H9 (cell line): ENCODE data around the gene LMBR1. TPM values are rescaled to one million over a fixed set of nuclear protein-coding genes. Genes with fewer than 3 reads are reported as not detected.
A peak's percentile ranks its signal among the peaks of the same experiment; 100 is the strongest.
"Not testable (repeated sequence)": the region's sequence is repeated elsewhere in the genome, so short reads cannot be mapped to it uniquely, and the experiment has no call there.

Source experiments
- DNase-seq: peaks from one replicate; pipeline ENCODE4 v3.0.0-alpha.2; 2017
- H2AFZ ChIP-seq: one replicate; pipeline ENCODE4 v1.6.1; 2013; ENCODE audit warnings: mild to moderate bottlenecking, low read length, control low read depth, moderate library complexity
- H2AK5ac ChIP-seq: 2 replicates; pipeline ENCODE4 v1.6.1; 2013; ENCODE audit warnings: low read length, control low read depth, mixed read lengths; ENCODE audit not compliant: insufficient read length
- H2BK120ac ChIP-seq: one replicate; pipeline ENCODE4 v1.6.1; 2013; ENCODE audit warnings: low read depth, mild to moderate bottlenecking, low read length, control low read depth, inconsistent platforms; ENCODE audit not compliant: poor library complexity, severe bottlenecking
- H2BK12ac ChIP-seq: 2 replicates; pipeline ENCODE4 v1.6.1; 2013; ENCODE audit warnings: low read length, control low read depth, mixed read lengths, low read depth; ENCODE audit not compliant: insufficient read length
- H2BK15ac ChIP-seq: 2 replicates; pipeline ENCODE4 v1.6.1; 2013; ENCODE audit warnings: low read depth, low read length, control low read depth
- H2BK20ac ChIP-seq: one replicate; pipeline ENCODE4 v1.6.1; 2013; ENCODE audit warnings: low read depth, mild to moderate bottlenecking, low read length, control low read depth, inconsistent platforms; ENCODE audit not compliant: poor library complexity, severe bottlenecking
- H2BK5ac ChIP-seq: 2 replicates; pipeline ENCODE4 v1.6.1; 2013; ENCODE audit warnings: low read length, control low read depth, mixed read lengths; ENCODE audit not compliant: insufficient read length
- H3K14ac ChIP-seq: 2 replicates; pipeline ENCODE4 v1.6.1; 2013; ENCODE audit warnings: low read length, control low read depth; ENCODE audit not compliant: insufficient read depth
- H3K18ac ChIP-seq: 2 replicates; pipeline ENCODE4 v1.6.1; 2013; ENCODE audit warnings: low read depth, mild to moderate bottlenecking, mixed read lengths, low read length, control low read depth; ENCODE audit not compliant: insufficient read length
- H3K23ac ChIP-seq: 2 replicates; pipeline ENCODE4 v1.6.1; 2013; ENCODE audit warnings: low read length, control low read depth, mixed read lengths, low read depth; ENCODE audit not compliant: insufficient read length
- H3K23me2 ChIP-seq: 2 replicates; pipeline ENCODE4 v1.6.1; 2013; ENCODE audit warnings: low read depth, mild to moderate bottlenecking, mixed read lengths, low read length, control low read depth; ENCODE audit not compliant: insufficient read length, poor library complexity, severe bottlenecking
- H3K27ac ChIP-seq: 2 replicates; pipeline ENCODE4 v1.5.1; 2013; ENCODE audit warnings: low read length, control low read depth, mixed read lengths, low read depth; ENCODE audit not compliant: insufficient read length
- H3K27me3 ChIP-seq: 2 replicates; pipeline ENCODE4 v1.6.1; 2013; ENCODE audit warnings: low read length, control low read depth, inconsistent platforms; ENCODE audit not compliant: insufficient read depth
- H3K4ac ChIP-seq: 2 replicates; pipeline ENCODE4 v1.6.1; 2013; ENCODE audit warnings: low read depth, mild to moderate bottlenecking, control low read depth, inconsistent platforms, low read length, moderate library complexity
- H3K4me1 ChIP-seq: 2 replicates; pipeline ENCODE4 v1.6.1; 2013; ENCODE audit warnings: low read length, control low read depth, inconsistent platforms; ENCODE audit not compliant: insufficient read depth
- H3K4me2 ChIP-seq: 2 replicates; pipeline ENCODE4 v1.6.1; 2013; ENCODE audit warnings: low read length, control low read depth, mixed read lengths; ENCODE audit not compliant: insufficient read length, insufficient read depth
- H3K56ac ChIP-seq: 2 replicates; pipeline ENCODE4 v1.6.1; 2013; ENCODE audit warnings: low read depth, mild to moderate bottlenecking, mixed read lengths, low read length, control low read depth; ENCODE audit not compliant: insufficient read length
- H3K79me1 ChIP-seq: 2 replicates; pipeline ENCODE4 v1.6.1; 2013; ENCODE audit warnings: low read depth, mild to moderate bottlenecking, moderate library complexity, low read length, control low read depth, inconsistent platforms; ENCODE audit not compliant: insufficient read depth, poor library complexity, severe bottlenecking
- H3K79me2 ChIP-seq: 2 replicates; pipeline ENCODE4 v1.6.1; 2013; ENCODE audit warnings: low read length, control low read depth, inconsistent platforms; ENCODE audit not compliant: insufficient read depth
- H3K9ac ChIP-seq: 2 replicates; pipeline ENCODE4 v1.6.1; 2013; ENCODE audit warnings: low read length, control low read depth, mixed read lengths; ENCODE audit not compliant: insufficient read length; ENCODE audit errors: extremely low read depth
- H3K9me3 ChIP-seq: one replicate; pipeline ENCODE4 v1.6.1; 2013; ENCODE audit warnings: low read depth, low read length, inconsistent platforms; ENCODE audit not compliant: control insufficient read depth
- H3T11ph ChIP-seq: one replicate; pipeline ENCODE4 v1.6.1; 2013; ENCODE audit warnings: mild to moderate bottlenecking, low read length, control low read depth, inconsistent platforms
- H4K20me1 ChIP-seq: one replicate; pipeline ENCODE4 v1.6.1; 2013; ENCODE audit not compliant: control insufficient read depth, insufficient read length, insufficient read depth
- H4K5ac ChIP-seq: 2 replicates; pipeline ENCODE4 v1.6.1; 2013; ENCODE audit warnings: low read depth, mild to moderate bottlenecking, mixed read lengths, low read length, control low read depth; ENCODE audit not compliant: insufficient read length
- H4K8ac ChIP-seq: replicated peaks from 2 replicates; pipeline ENCODE4 v1.6.1; 2013; ENCODE audit warnings: low read length, control low read depth, mixed read lengths, low read depth; ENCODE audit not compliant: insufficient read length
- H4K91ac ChIP-seq: 2 replicates; pipeline ENCODE4 v1.6.1; 2013; ENCODE audit warnings: low read depth, mild to moderate bottlenecking, moderate library complexity, mixed read lengths, low read length, control low read depth; ENCODE audit not compliant: insufficient read length
- H3K27ac Mint-ChIP-seq, 3 experiments: 2 replicates in 2 of 3; 3 replicates in 1 of 3; pipeline ENCODE4 v1.8.0; 2020 to 2021; ENCODE audit warnings: mixed read lengths in 3 of 3, mild to moderate bottlenecking in 1 of 3, moderate library complexity in 1 of 3
- H3K27me3 Mint-ChIP-seq: 2 replicates; pipeline ENCODE4 v1.8.0; 2021; ENCODE audit warnings: low read depth, mild to moderate bottlenecking, moderate library complexity, mixed read lengths
- H3K36me3 Mint-ChIP-seq, 3 experiments: 2 replicates in 2 of 3; 3 replicates in 1 of 3; pipeline ENCODE4 v1.8.0; 2020 to 2021; ENCODE audit warnings: low read depth in 3 of 3, mixed read lengths in 3 of 3; ENCODE audit not compliant: insufficient read depth in 1 of 3
- H3K4me1 Mint-ChIP-seq, 2 experiments: 2 replicates each; pipeline ENCODE4 v1.8.0; 2020; ENCODE audit warnings: mixed read lengths in 2 of 2
- H3K4me3 Mint-ChIP-seq, 2 experiments: 2 replicates in 1 of 2; 3 replicates in 1 of 2; pipeline ENCODE4 v1.8.0; 2020 to 2021; ENCODE audit warnings: mild to moderate bottlenecking in 2 of 2, mixed read lengths in 2 of 2, moderate library complexity in 1 of 2
- H3K9me3 Mint-ChIP-seq, 2 experiments: 2 replicates in 1 of 2; 3 replicates in 1 of 2; pipeline ENCODE4 v1.8.0; 2020; ENCODE audit warnings: mild to moderate bottlenecking in 2 of 2, mixed read lengths in 2 of 2, moderate library complexity in 1 of 2
- WGBS: extraction: QIAGEN DNeasy Blood & Tissue Kit; methylation state at CpG from one replicate; pipeline ENCODE4 v1.1.7; 2013; ENCODE audit warnings: missing lambda C conversion rate, low lambda C conversion rate, mixed read lengths; ENCODE audit not compliant: insufficient read length; ENCODE audit errors: extremely low coverage; 5-methylcytosine and 5-hydroxymethylcytosine counted together
- total RNA-seq: library from RNA; stranded (reverse); gene quantifications from 2 replicates; pipeline ENCODE4 v1.2.1, GENCODE V29; 2021
- TF ChIP-seq, protein P1 (sequence below): fragments of 200-600 bp; sonication (generic); conservative IDR thresholded peaks from 3 replicates; pipeline ENCODE4 v1.8.0; 2021; ENCODE audit warnings: antibody characterized with exemption, mild to moderate bottlenecking

The LMBR1 gene
- total RNA-seq, 1 experiment from 2014 or later: 62.3 TPM

DNA sequence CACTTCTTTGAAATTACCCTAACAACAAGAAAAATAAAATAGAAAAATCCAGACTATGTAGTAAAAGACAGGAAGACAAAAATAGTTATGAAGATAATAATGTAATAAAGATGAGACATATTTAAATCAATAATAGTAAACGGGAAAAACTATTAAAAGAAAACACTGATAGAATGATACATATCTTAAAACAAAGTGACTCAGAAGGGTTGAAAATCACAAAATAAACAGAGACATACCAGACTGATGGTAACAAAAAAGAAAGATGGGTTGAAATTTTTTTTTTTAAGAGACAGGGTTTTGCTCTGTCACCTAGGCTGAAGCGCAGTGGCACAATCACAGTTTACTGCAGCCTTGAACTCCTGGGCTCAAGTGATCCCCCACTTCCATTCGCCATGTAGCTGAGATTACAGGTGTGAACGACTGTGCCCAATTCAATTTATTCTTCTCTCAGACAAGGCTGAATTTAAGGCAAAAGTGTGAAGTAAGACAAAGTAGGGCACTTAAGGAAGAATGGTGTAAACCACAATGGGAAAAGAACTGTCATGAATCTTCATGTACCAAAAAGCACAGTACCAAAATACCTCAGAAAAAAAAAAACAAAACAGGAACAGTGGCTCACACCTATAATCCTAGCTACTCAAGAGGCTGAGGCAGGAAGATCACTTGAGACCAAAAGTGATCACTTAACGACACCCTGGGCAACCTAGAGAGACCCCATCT, 47.4 kb downstream of the LMBR1 start:
- Histone ChIP-seq H3K27me3 (no peaks in the 10 kb centered on the region), H3K4me1 (no peaks in the 10 kb centered on the region; the same call in 1 of the 2 replicates), H4K91ac (no peak overlapping the region), H3K4me2 (no peak overlapping the region), H2BK5ac (no peak overlapping the region), H2BK12ac (no peak overlapping the region), H3K79me2 (peaks cover 11% of the 10 kb centered on the region; the same call in 1 of the 2 replicates), H3K27ac (no peak overlapping the region), H3K18ac (no peak overlapping the region), H3K56ac (no peak overlapping the region), H3K9ac (no peak overlapping the region), H4K5ac (no peak overlapping the region), H3K9me3 (no peaks in the 10 kb centered on the region), H3K14ac (no peak overlapping the region), H3K23me2 (no peaks in the 10 kb centered on the region), H4K20me1 (no peaks in the 10 kb centered on the region), H2AFZ (no peak overlapping the region), H3T11ph (no peak overlapping the region), H2AK5ac (no peak overlapping the region), H2BK120ac (no peak overlapping the region), H2BK20ac (no peak overlapping the region), H4K8ac (no peak overlapping the region), H3K4ac (no peak overlapping the region), H3K79me1 (peaks cover 3% of the 10 kb centered on the region), H2BK15ac (no peak overlapping the region), H3K23ac (no peak overlapping the region)
- Mint-ChIP-seq H3K27ac (peak overlapping the region in 1 of 3 experiments; percentile 31; a peak in 1 of 7 replicates), H3K27me3 (no peaks in the 10 kb centered on the region), H3K4me3 (no peak overlapping the region), H3K4me1 (peaks cover 0 to 2% of the 10 kb centered on the region in 2 experiments; a peak in 1 of 4 replicates), H3K36me3 (peaks cover 0 to 5% (median 0%) of the 10 kb centered on the region in 3 experiments; a peak in 2 of 7 replicates), H3K9me3 (no peaks in the 10 kb centered on the region)
- DNase-seq: no peak
- TF ChIP-seq, protein P1, sequence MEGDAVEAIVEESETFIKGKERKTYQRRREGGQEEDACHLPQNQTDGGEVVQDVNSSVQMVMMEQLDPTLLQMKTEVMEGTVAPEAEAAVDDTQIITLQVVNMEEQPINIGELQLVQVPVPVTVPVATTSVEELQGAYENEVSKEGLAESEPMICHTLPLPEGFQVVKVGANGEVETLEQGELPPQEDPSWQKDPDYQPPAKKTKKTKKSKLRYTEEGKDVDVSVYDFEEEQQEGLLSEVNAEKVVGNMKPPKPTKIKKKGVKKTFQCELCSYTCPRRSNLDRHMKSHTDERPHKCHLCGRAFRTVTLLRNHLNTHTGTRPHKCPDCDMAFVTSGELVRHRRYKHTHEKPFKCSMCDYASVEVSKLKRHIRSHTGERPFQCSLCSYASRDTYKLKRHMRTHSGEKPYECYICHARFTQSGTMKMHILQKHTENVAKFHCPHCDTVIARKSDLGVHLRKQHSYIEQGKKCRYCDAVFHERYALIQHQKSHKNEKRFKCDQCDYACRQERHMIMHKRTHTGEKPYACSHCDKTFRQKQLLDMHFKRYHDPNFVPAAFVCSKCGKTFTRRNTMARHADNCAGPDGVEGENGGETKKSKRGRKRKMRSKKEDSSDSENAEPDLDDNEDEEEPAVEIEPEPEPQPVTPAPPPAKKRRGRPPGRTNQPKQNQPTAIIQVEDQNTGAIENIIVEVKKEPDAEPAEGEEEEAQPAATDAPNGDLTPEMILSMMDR: no peak
- WGBS: no CpG with 5 or more reads among the region's 5 CpGs

- H4K8ac ChIP-seq, H3K14ac ChIP-seq, H2BK5ac ChIP-seq, H3K23ac ChIP-seq, H3K56ac ChIP-seq, H2BK12ac ChIP-seq, H2AK5ac ChIP-seq, H2BK15ac ChIP-seq, H4K5ac ChIP-seq, H4K20me1 ChIP-seq, H3K27me3 Mint-ChIP-seq, H2BK120ac ChIP-seq, H3K4me3 Mint-ChIP-seq, H4K91ac ChIP-seq, H3K36me3 Mint-ChIP-seq, H3K9ac ChIP-seq, H3K4me1 Mint-ChIP-seq, H3K27ac ChIP-seq, H3T11ph ChIP-seq, H2BK20ac ChIP-seq, H3K18ac ChIP-seq, H3K27me3 ChIP-seq, H3K9me3 ChIP-seq, H3K4me1 ChIP-seq, H2AFZ ChIP-seq, H3K79me1 ChIP-seq, H3K27ac Mint-ChIP-seq, H3K4ac ChIP-seq, DNase-seq, H3K9me3 Mint-ChIP-seq, H3K23me2 ChIP-seq, H3K4me2 ChIP-seq: not testable (repeated sequence)
- H3K79me2 ChIP-seq: peaks cover 12% of the 10 kb centered on the region; the same call in 1 of the 2 replicates
- WGBS: no CpG with 5 or more reads among the region's 6 CpGs
These were observed 49.4 kb downstream of the LMBR1 start for GRCh38 chr7:156843582-156843981.
